Progenitor cell of endocrine pancreas (in vitro differentiated cells): ENCODE data around the gene ZFC3H1. TPM values are rescaled to one million over a fixed set of nuclear protein-coding genes. Genes with fewer than 3 reads are reported as not detected.

Experiments used
- DNase-seq: peaks from one replicate; pipeline ENCODE4 v3.0.0; 2021; ENCODE audit warnings: low spot score; ENCODE audit not compliant: unreplicated experiment
- H3K27ac Mint-ChIP-seq: 2 replicates; pipeline ENCODE4 v1.8.0; 2021; ENCODE audit warnings: mild to moderate bottlenecking, moderate library complexity, mixed read lengths
- H3K27me3 Mint-ChIP-seq: 2 replicates; pipeline ENCODE4 v1.8.0; 2021; ENCODE audit warnings: mixed read lengths
- H3K36me3 Mint-ChIP-seq: 2 replicates; pipeline ENCODE4 v1.8.0; 2022; ENCODE audit warnings: mixed read lengths; ENCODE audit not compliant: insufficient read depth
- H3K4me1 Mint-ChIP-seq: 2 replicates; pipeline ENCODE4 v1.8.0; 2021; ENCODE audit warnings: low read depth, mixed read lengths
- H3K4me3 Mint-ChIP-seq: 2 replicates; pipeline ENCODE4 v1.8.0; 2021; ENCODE audit warnings: low read depth, mild to moderate bottlenecking, moderate library complexity, mixed read lengths
- H3K9me3 Mint-ChIP-seq: 2 replicates; pipeline ENCODE4 v1.8.0; 2021; ENCODE audit warnings: low read depth, mixed read lengths
- CTCF ChIP-seq: fragments of 200-600 bp; sonication (generic); IDR thresholded peaks from one replicate; pipeline ENCODE4 v1.5.0; 2021; ENCODE audit warnings: antibody characterized with exemption, mild to moderate bottlenecking; ENCODE audit not compliant: unreplicated experiment
- total RNA-seq: library from RNA; stranded (reverse); gene quantifications from 2 replicates; pipeline ENCODE4 v1.2.1, GENCODE V29; 2021

The ZFC3H1 gene
- total RNA-seq, 1 donor from 2014 or later = 54.7 TPM

- Mint-ChIP-seq H3K4me3 (no peak overlapping the region), H3K4me1 (peaks cover 2% of the 10 kb centered on the region), H3K27ac (no peak overlapping the region), H3K9me3 (no peaks in the 10 kb centered on the region), H3K27me3 (peaks cover 12% of the 10 kb centered on the region), H3K36me3 (peaks cover 21% of the 10 kb centered on the region)
- TF ChIP-seq CTCF = no peak
- DNase-seq = no peak
These were observed 60.7 kb downstream of the ZFC3H1 start for GRCh38 chr12:71602761-71603577.

GRCh38 chr12:71601546-71601945 lies 62.1 kb downstream of the ZFC3H1 start:
- TF ChIP-seq CTCF = no peak
- no peak overlapping the region for H3K27ac Mint-ChIP-seq
- no peaks in the 10 kb centered on the region for H3K9me3 Mint-ChIP-seq
- no peak overlapping the region for H3K4me3 Mint-ChIP-seq
- no peaks in the 10 kb centered on the region for H3K4me1 Mint-ChIP-seq
- no peak for DNase-seq
- H3K27me3 Mint-ChIP-seq = peaks cover 12% of the 10 kb centered on the region
- peaks cover 12% of the 10 kb centered on the region for H3K36me3 Mint-ChIP-seq

GRCh38 chr12:71599210-71599609 lies 64.4 kb downstream of the ZFC3H1 start:
- Mint-ChIP-seq H3K27ac (no peak overlapping the region), H3K4me1 (no peaks in the 10 kb centered on the region), H3K9me3 (no peaks in the 10 kb centered on the region), H3K27me3 (peaks cover 15% of the 10 kb centered on the region), H3K4me3 (no peak overlapping the region), H3K36me3 (no peaks in the 10 kb centered on the region)
- no peak for DNase-seq
- TF ChIP-seq CTCF = no peak

- Mint-ChIP-seq H3K4me3 (no peak overlapping the region), H3K4me1 (no peaks in the 10 kb centered on the region), H3K27ac (no peak overlapping the region), H3K9me3 (no peaks in the 10 kb centered on the region), H3K36me3 (no peaks in the 10 kb centered on the region), H3K27me3 (peaks cover 10% of the 10 kb centered on the region)
- no peak for DNase-seq
- TF ChIP-seq CTCF = no peak
These were observed 69.3 kb downstream of the ZFC3H1 start for GRCh38 chr12:71594214-71594948.

GRCh38 chr12:71592841-71593240 lies 70.8 kb downstream of the ZFC3H1 start:
- no peaks in the 10 kb centered on the region for H3K9me3 Mint-ChIP-seq
- H3K4me1 Mint-ChIP-seq = no peaks in the 10 kb centered on the region
- no peaks in the 10 kb centered on the region for H3K36me3 Mint-ChIP-seq
- no peak for DNase-seq
- no peak overlapping the region for H3K27ac Mint-ChIP-seq
- no peak overlapping the region for H3K4me3 Mint-ChIP-seq
- no peak for TF ChIP-seq CTCF
- peaks cover 10% of the 10 kb centered on the region for H3K27me3 Mint-ChIP-seq
